H1 (cell line): Measurements from ENCODE around the gene FADS2. TPM values are rescaled to one million over a fixed set of nuclear protein-coding genes. Genes with fewer than 3 reads are reported as not detected.

Experiments used
- CTCF ChIA-PET: fragments of 300-600 bp; sonication (Branson Sonifier 250); formaldehyde crosslinking; loops from one replicate; lab custom pipeline; 2021; ENCODE audit not compliant: partially characterized antibody; lab: Charles Lee
- POLR2A ChIA-PET: fragments of 300-600 bp; sonication (Branson Sonifier 250); formaldehyde crosslinking; loops from one replicate; lab custom pipeline; 2021; ENCODE audit warnings: inconsistent platforms; ENCODE audit not compliant: partially characterized antibody; lab: Charles Lee
- DNase-seq, 2 experiments: peaks; one replicate each; pipeline versions ENCODE4 v3.0.0 to v3.0.0-alpha.2; 2010 to 2022; ENCODE audit warnings: low spot score in 2 of 2, low read depth in 1 of 2, mixed read lengths in 1 of 2
- FAIRE-seq: peaks from 2 replicates; lab custom pipeline; 2011; peaks lifted over from hg19 to GRCh38; lab: Jason Lieb, UNC
- H2AFZ ChIP-seq: 2 replicates; pipeline ENCODE4 v1.8.1; 2012; ENCODE audit warnings: low read length, inconsistent platforms
- H2AK5ac ChIP-seq: 2 replicates; pipeline ENCODE4 v1.6.1; 2013; ENCODE audit warnings: low read depth, low read length
- H2BK120ac ChIP-seq: replicated peaks from 2 replicates; pipeline ENCODE3; 2013; ENCODE audit warnings: low read depth, low read length, inconsistent platforms
- H2BK12ac ChIP-seq: 2 replicates; pipeline ENCODE4 v1.6.1; 2013; ENCODE audit warnings: low read depth, low read length
- H2BK15ac ChIP-seq: 2 replicates; pipeline ENCODE4 v1.6.1; 2013; ENCODE audit warnings: low read length
- H2BK20ac ChIP-seq: 2 replicates; pipeline ENCODE4 v1.6.1; 2013; ENCODE audit warnings: low read length
- H2BK5ac ChIP-seq: 2 replicates; pipeline ENCODE4 v1.6.1; 2013; ENCODE audit warnings: low read depth, low read length
- H3K14ac ChIP-seq: 2 replicates; pipeline ENCODE4 v1.6.1; 2013; ENCODE audit warnings: inconsistent platforms; ENCODE audit not compliant: insufficient read length
- H3K18ac ChIP-seq: 2 replicates; pipeline ENCODE4 v1.6.1; 2013; ENCODE audit warnings: low read length; ENCODE audit errors: extremely low read depth
- H3K23ac ChIP-seq: 2 replicates; pipeline ENCODE4 v1.6.1; 2013; ENCODE audit warnings: inconsistent platforms; ENCODE audit not compliant: insufficient read length
- H3K23me2 ChIP-seq: 2 replicates; pipeline ENCODE4 v1.6.1; 2013; ENCODE audit warnings: low read depth, low read length
- H3K27ac ChIP-seq: 2 replicates; pipeline ENCODE4 v1.6.1; 2011; ENCODE audit warnings: low read depth, low read length, inconsistent platforms
- H3K27me3 ChIP-seq, 4 experiments: replicated peaks in 1 of 4; 1 replicate in 1 of 4; 2 replicates in 3 of 4; pipeline versions ENCODE4 v1.6.1 to v1.8.1; 2011 to 2013; ENCODE audit warnings: low read length in 3 of 4, mild to moderate bottlenecking in 3 of 4, inconsistent platforms in 2 of 4, mixed read lengths in 2 of 4, moderate library complexity in 1 of 4; ENCODE audit not compliant: control insufficient read depth in 3 of 4, insufficient read depth in 3 of 4; ENCODE audit errors: extremely low read depth in 1 of 4
- H3K36me3 ChIP-seq, 4 experiments: 2 replicates each; pipeline versions ENCODE4 v1.6.1 to v1.8.1; 2011 to 2013; ENCODE audit warnings: mild to moderate bottlenecking in 4 of 4, low read length in 3 of 4, moderate library complexity in 2 of 4, control low read depth in 1 of 4, inconsistent platforms in 1 of 4; ENCODE audit not compliant: insufficient read depth in 4 of 4, control insufficient read depth in 2 of 4
- H3K4ac ChIP-seq: replicated peaks from 2 replicates; pipeline ENCODE3; 2013; ENCODE audit warnings: low read length, low read depth, mixed read lengths, inconsistent platforms; ENCODE audit not compliant: insufficient read length
- H3K4me1 ChIP-seq, 4 experiments: replicated peaks in 1 of 4; 1 replicate in 1 of 4; 2 replicates in 3 of 4; pipeline versions ENCODE4 v1.6.1 to v1.8.1; 2011 to 2013; ENCODE audit warnings: low read length in 3 of 4, inconsistent platforms in 2 of 4, mixed read lengths in 1 of 4; ENCODE audit not compliant: insufficient read depth in 4 of 4, control insufficient read depth in 3 of 4
- H3K4me2 ChIP-seq, 2 experiments: 2 replicates each; pipeline versions ENCODE4 v1.6.1 to v1.8.1; 2011 to 2013; ENCODE audit warnings: low read depth in 2 of 2, low read length in 2 of 2, control low read depth in 1 of 2, inconsistent platforms in 1 of 2, mild to moderate bottlenecking in 1 of 2; ENCODE audit not compliant: insufficient read depth in 1 of 2
- H3K4me3 ChIP-seq, 4 experiments: fragments of 200-600, 300-600 bp in 1 of 4; sonication (generic), shearing (Covaris generic), sonication (Bioruptor Twin) in 1 of 4; 2 replicates each; pipeline versions ENCODE4 v1.5.1 to v1.8.1; 2011 to 2016; ENCODE audit warnings: low read length in 4 of 4, low read depth in 3 of 4, control low read depth in 2 of 4, inconsistent platforms in 2 of 4, mild to moderate bottlenecking in 2 of 4, mixed read lengths in 1 of 4, moderate library complexity in 1 of 4; ENCODE audit not compliant: insufficient read depth in 2 of 4; ENCODE audit errors: extremely low read depth in 1 of 4
- H3K56ac ChIP-seq: replicated peaks from 2 replicates; pipeline ENCODE3; 2013; ENCODE audit warnings: low read depth, mild to moderate bottlenecking, mixed read lengths, low read length, inconsistent platforms; ENCODE audit not compliant: insufficient read length
- H3K79me1 ChIP-seq: 2 replicates; pipeline ENCODE4 v1.6.1; 2013; ENCODE audit warnings: low read depth, low read length, control low read depth
- H3K79me2 ChIP-seq, 2 experiments: 2 replicates each; pipeline versions ENCODE4 v1.6.1 to v1.8.1; 2012 to 2013; ENCODE audit warnings: low read length in 2 of 2, mild to moderate bottlenecking in 2 of 2, inconsistent platforms in 1 of 2; ENCODE audit not compliant: insufficient read depth in 2 of 2, control insufficient read depth in 1 of 2
- H3K9ac ChIP-seq, 4 experiments: replicated peaks in 1 of 4; 1 replicate in 1 of 4; 2 replicates in 3 of 4; pipeline versions ENCODE4 v1.6.1 to v1.8.1; 2011 to 2013; ENCODE audit warnings: low read depth in 3 of 4, low read length in 3 of 4, control low read depth in 2 of 4, mild to moderate bottlenecking in 2 of 4, moderate library complexity in 2 of 4, inconsistent platforms in 1 of 4; ENCODE audit errors: extremely low read depth in 1 of 4
- H3K9me3 ChIP-seq, 2 experiments: 2 replicates each; pipeline versions ENCODE4 v1.6.1 to v1.8.1; 2012 to 2013; ENCODE audit warnings: mild to moderate bottlenecking in 2 of 2, moderate library complexity in 2 of 2, control low read depth in 1 of 2, inconsistent platforms in 1 of 2, low read depth in 1 of 2, low read length in 1 of 2, mixed read lengths in 1 of 2; ENCODE audit not compliant: insufficient read depth in 2 of 2
- H4K20me1 ChIP-seq, 2 experiments: replicated peaks in 1 of 2; 2 replicates each; pipeline versions ENCODE3 to v1.8.1; 2011 to 2013; ENCODE audit warnings: inconsistent platforms in 2 of 2, low read length in 2 of 2, mild to moderate bottlenecking in 1 of 2; ENCODE audit not compliant: insufficient read depth in 2 of 2, control insufficient read depth in 1 of 2
- H4K5ac ChIP-seq: 2 replicates; pipeline ENCODE4 v1.6.1; 2013; ENCODE audit warnings: low read length, low read depth, mixed read lengths, inconsistent platforms; ENCODE audit not compliant: insufficient read length
- H4K8ac ChIP-seq: 2 replicates; pipeline ENCODE4 v1.8.0; 2013; ENCODE audit warnings: mild to moderate bottlenecking, moderate library complexity, low read length, inconsistent platforms; ENCODE audit not compliant: insufficient read depth; ENCODE audit errors: extremely low read depth
- H4K91ac ChIP-seq: replicated peaks from 2 replicates; pipeline ENCODE3; 2013; ENCODE audit warnings: low read length, mixed read lengths, inconsistent platforms; ENCODE audit not compliant: insufficient read length
- CHD1 ChIP-seq: IDR thresholded peaks from 2 replicates; pipeline ENCODE4 v1.6.1; 2012; ENCODE audit warnings: low read depth, low read length, improper control_type of control experiment
- HDAC6 ChIP-seq: IDR thresholded peaks from one replicate; pipeline ENCODE4 v1.7.1; 2012; ENCODE audit warnings: low read depth, mild to moderate bottlenecking, inconsistent platforms, low read length, moderate library complexity
- KDM4A ChIP-seq: IDR thresholded peaks from one replicate; pipeline ENCODE4 v1.7.1; 2012; ENCODE audit warnings: low read depth, mild to moderate bottlenecking, moderate library complexity, low read length, inconsistent platforms; ENCODE audit not compliant: severe bottlenecking
- NRF1 ChIP-seq: IDR thresholded peaks from 2 replicates; pipeline ENCODE4 v1.6.1; 2011; ENCODE audit warnings: mild to moderate bottlenecking, low read depth, low read length, improper control_type of control experiment
- POLR2A ChIP-seq, 2 experiments: IDR thresholded peaks; 1 replicate in 1 of 2; 2 replicates in 1 of 2; pipeline ENCODE4 v1.6.1; 2011; ENCODE audit warnings: low read depth in 2 of 2, low read length in 2 of 2, mild to moderate bottlenecking in 2 of 2; ENCODE audit errors: control extremely low read depth in 1 of 2
- RBBP5 ChIP-seq: IDR thresholded peaks from 2 replicates; pipeline ENCODE4 v1.7.1; 2012; ENCODE audit warnings: low read depth, mild to moderate bottlenecking, inconsistent platforms, low read length, moderate library complexity, borderline replicate concordance
- TAF1 ChIP-seq: IDR thresholded peaks from 2 replicates; pipeline ENCODE4 v1.6.1; 2011; ENCODE audit warnings: mild to moderate bottlenecking, low read depth, low read length
- TCF12 ChIP-seq: IDR thresholded peaks from 2 replicates; pipeline ENCODE4 v1.6.1; 2011; ENCODE audit warnings: low read depth, mild to moderate bottlenecking, low read length
- WGBS, 2 experiments: shearing (Covaris generic) in 1 of 2; methylation state at CpG; one replicate each; pipeline versions ENCODE4 v1.1.6 to v1.1.7; 2013 to 2015; ENCODE audit warnings: low lambda C conversion rate in 2 of 2, mixed read lengths in 2 of 2, inconsistent platforms in 1 of 2, low coverage in 1 of 2, missing lambda C conversion rate in 1 of 2; ENCODE audit not compliant: insufficient replicate concordance in 2 of 2, insufficient coverage in 1 of 2, insufficient read length in 1 of 2; ENCODE audit errors: extremely low coverage in 1 of 2, missing lambda C conversion rate in 1 of 2; 5-methylcytosine and 5-hydroxymethylcytosine counted together
- polyA plus RNA-seq, 7 experiments: library from polyadenylated mRNA; depleted of rRNA in 3 of 7; stranded (reverse) in 5 of 7; unstranded in 2 of 7; fragments of >200 nt in 5 of 7; fragments of 200-250 nt in 2 of 7; gene quantifications; 1 replicate in 5 of 7; 2 replicates in 1 of 7; 4 replicates in 1 of 7; pipeline versions ENCODE4 v1.2.1 to v1.2.3, GENCODE V29; 2011 to 2013; ENCODE audit warnings: missing spikeins in 2 of 7, mixed read lengths in 2 of 7
- total RNA-seq: library from RNA; stranded (reverse); fragmentation: NEBNext Ultra II Directional; extraction: Animal tissue kit (Norgen Biotek cat#: 25700); gene quantifications from 2 replicates; pipeline ENCODE4 v1.2.1, GENCODE V29; 2021
- TF ChIP-seq, protein P1 (sequence below): IDR thresholded peaks from 2 replicates; pipeline ENCODE4 v1.6.1; 2012; ENCODE audit warnings: inconsistent platforms
- TF ChIP-seq, protein P2 (sequence below): IDR thresholded peaks from 2 replicates; pipeline ENCODE4 v1.6.1; 2012; ENCODE audit warnings: inconsistent platforms

The FADS2 gene
- total and polyA plus RNA-seq, 2 of the 8 experiments (the other 6 are each of a cell fraction or from before 2014, with no cell fraction given), result 499 to 701 TPM

DNA sequence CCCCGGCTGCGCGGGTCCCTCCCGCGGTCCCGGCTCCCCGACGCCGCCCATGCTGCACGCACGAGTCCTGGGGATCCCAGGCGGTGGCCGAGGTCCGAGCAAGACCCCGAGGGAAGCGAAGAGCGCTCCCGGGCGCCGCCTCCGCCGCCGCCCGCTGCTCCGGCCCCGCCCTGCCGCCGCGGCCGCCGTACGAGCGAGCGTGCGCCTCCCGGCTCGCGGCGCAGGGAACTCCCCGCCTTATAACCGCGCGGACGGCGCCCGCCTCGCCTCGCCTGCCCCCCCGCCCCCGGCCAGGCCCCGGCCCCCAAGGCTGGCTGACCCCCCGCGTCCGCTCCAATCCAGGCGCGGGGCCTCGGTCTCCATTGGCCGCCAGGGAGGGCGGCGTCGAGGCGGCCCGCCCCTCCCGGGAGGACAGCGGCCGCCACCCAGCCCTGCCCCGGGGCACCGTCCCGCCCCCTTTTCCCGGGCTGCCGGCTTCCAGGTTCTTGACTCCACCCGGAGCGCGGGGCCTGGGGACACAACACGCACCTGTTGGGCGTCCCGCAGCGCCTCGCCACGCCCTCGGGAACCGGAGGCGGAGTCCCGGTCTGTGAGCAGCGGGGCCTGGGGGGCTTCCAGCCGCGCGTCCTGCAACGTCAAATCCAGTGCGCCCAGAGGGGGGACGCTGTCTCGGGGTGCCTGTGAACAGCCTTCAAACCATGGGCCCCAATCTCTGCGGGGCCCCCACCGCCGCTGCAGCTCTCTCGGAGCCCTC is 63.4 kb downstream of the FADS2 start, which contains the start of gene FADS3:
Gene FADS3 (minus strand): TSS at position 215 of the 754 bp plus-strand sequence. CDS start 164 bp downstream, at position 51.
- Histone ChIP-seq H3K4ac (peak within 1 kb of the TSS; percentile 46), H2BK5ac (no peak within 1 kb of the TSS; the same call in 1 of the 2 replicates), H2AFZ (peak within 1 kb of the TSS; percentile 54; the same call in 1 of the 2 replicates), H3K9me3 (no peaks in the 10 kb centered on the region), H3K4me1 (peaks cover 0 to 11% (median 8%) of the 10 kb centered on the region in 4 experiments; a peak in 6 of 7 replicates), H2BK120ac (no peak within 1 kb of the TSS), H2AK5ac (no peak within 1 kb of the TSS), H3K14ac (no peak within 1 kb of the TSS), H3K23me2 (peaks cover 8% of the 10 kb centered on the region; the same call in 1 of the 2 replicates), H3K18ac (peak within 1 kb of the TSS; percentile 96), H3K4me2 (peak within 1 kb of the TSS; percentile 90 to 98), H4K8ac (peak within 1 kb of the TSS; percentile 60), H3K56ac (peak within 1 kb of the TSS; percentile 59), H2BK12ac (peak within 1 kb of the TSS; percentile 43; the same call in 1 of the 2 replicates), H4K5ac (peak within 1 kb of the TSS; percentile 46), H3K79me2 (peaks cover 0 to 2% of the 10 kb centered on the region in 2 experiments; a peak in 1 of 4 replicates), H3K4me3 (peak within 1 kb of the TSS; percentile 69 to 81 (median 74)), H3K9ac (peak within 1 kb of the TSS; percentile 2 to 52 (median 36); a peak in 6 of 7 replicates), H3K79me1 (no peaks in the 10 kb centered on the region; the same call in 1 of the 2 replicates), H4K91ac (peak within 1 kb of the TSS; percentile 42), H2BK20ac (no peak within 1 kb of the TSS), H3K23ac (no peak within 1 kb of the TSS), H4K20me1 (peaks cover 2 to 4% of the 10 kb centered on the region in 2 experiments), H3K27ac (no peak within 1 kb of the TSS), H2BK15ac (no peak within 1 kb of the TSS; the same call in 1 of the 2 replicates), H3K27me3 (no peaks in the 10 kb centered on the region), H3K36me3 (no peaks in the 10 kb centered on the region)
- 1% methylated on average over 31 of the region's 96 CpGs; no CpG with 5 or more reads in 1 of the 2 experiments for WGBS, 2 experiments
- FAIRE-seq (no peak), DNase-seq (peak; percentile 73 to 93)
- CTCF ChIA-PET, result interaction anchor here (1.0 to 23.2 kb wide), 5 partner anchors 9 to 64 kb away, joined by 3 to 658 read pairs (median 5); partner anchors contain the start of gene BEST1
- POLR2A ChIA-PET, result interaction anchor here (0.7 to 2.0 kb wide), 6 partner anchors 13 to 59 kb away, joined by 3 to 6 read pairs (median 4); partner anchors contain the start of gene BEST1
- TF ChIP-seq TCF12, result no peak
- TF ChIP-seq, protein P1, sequence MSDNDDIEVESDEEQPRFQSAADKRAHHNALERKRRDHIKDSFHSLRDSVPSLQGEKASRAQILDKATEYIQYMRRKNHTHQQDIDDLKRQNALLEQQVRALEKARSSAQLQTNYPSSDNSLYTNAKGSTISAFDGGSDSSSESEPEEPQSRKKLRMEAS, result peak; percentile 68
- TF ChIP-seq TAF1, result 0 out of 2 replicates have a peak, but pooled peaks have one; percentile 14
- peak; percentile 26 for TF ChIP-seq HDAC6
- TF ChIP-seq RBBP5, result peak; percentile 48; the same call in 1 of the 2 replicates
- no peak for TF ChIP-seq NRF1
- TF ChIP-seq, protein P2, sequence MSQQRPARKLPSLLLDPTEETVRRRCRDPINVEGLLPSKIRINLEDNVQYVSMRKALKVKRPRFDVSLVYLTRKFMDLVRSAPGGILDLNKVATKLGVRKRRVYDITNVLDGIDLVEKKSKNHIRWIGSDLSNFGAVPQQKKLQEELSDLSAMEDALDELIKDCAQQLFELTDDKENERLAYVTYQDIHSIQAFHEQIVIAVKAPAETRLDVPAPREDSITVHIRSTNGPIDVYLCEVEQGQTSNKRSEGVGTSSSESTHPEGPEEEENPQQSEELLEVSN, result peak; percentile 59; the same call in 1 of the 2 replicates
- no peak; a peak in 1 of 3 replicates for TF ChIP-seq POLR2A (IDR thresholded peaks at IDR 0.05; ENCODE audit: control extremely low read depth in 1 of 2, low read depth in 2 of 2, low read length in 2 of 2)
- no peak for TF ChIP-seq CHD1
- peak; percentile 72 for TF ChIP-seq KDM4A
